Transverse colon (tissue), 4 donors: ENCODE data around the gene ADK.

Experiments
- EP300 ChIP-seq: sonication (generic); formaldehyde crosslinking; IDR thresholded peaks from one replicate; pipeline ENCODE4 v1.6.1; 2017; ENCODE audit warnings: antibody characterized with exemption, low read depth
- POLR2A ChIP-seq: fragments of 450-650 bp; IDR thresholded peaks from one replicate; pipeline ENCODE4 v1.6.1; 2016; ENCODE audit warnings: antibody characterized with exemption, mild to moderate bottlenecking, moderate library complexity
- POLR2AphosphoS5 ChIP-seq, 3 donors: sonication (generic); formaldehyde crosslinking; IDR thresholded peaks; one replicate each; pipeline ENCODE4 v1.6.1; 2016; ENCODE audit warnings: antibody characterized with exemption in 3 of 3
- TF ChIP-seq, protein P1 (sequence below), 5 experiments: fragments of 200-600 bp in 3 of 5; fragments of 450-650 bp in 2 of 5; sonication (generic) in 3 of 5; IDR thresholded peaks; 1 replicate in 2 of 5; 2 replicates in 3 of 5; pipeline ENCODE4 v1.5.1; 2016 to 2017; ENCODE audit warnings: antibody characterized with exemption in 5 of 5, inconsistent platforms in 3 of 5, mild to moderate bottlenecking in 2 of 5, moderate library complexity in 1 of 5

DNA sequence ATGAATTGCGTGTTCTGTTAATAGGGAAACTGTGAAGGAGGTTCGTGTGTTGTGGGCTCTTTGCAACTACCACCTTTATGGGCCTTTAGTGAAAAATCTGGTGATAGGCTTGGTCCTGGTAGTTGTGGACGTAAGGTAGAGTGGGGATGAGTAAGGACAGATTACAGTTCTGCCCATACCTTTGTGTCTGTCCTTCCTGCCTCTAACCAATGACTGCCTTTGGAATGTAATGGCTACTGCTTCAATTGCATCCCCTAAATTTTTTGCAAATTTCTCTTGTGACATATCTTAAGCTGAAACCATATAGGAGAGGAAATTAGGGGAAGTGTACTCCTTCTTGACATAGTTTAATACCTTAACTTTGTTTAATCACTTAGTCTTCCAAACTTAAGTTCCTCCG is 82.3 kb downstream of the ADK start:
- TF ChIP-seq, protein P1, sequence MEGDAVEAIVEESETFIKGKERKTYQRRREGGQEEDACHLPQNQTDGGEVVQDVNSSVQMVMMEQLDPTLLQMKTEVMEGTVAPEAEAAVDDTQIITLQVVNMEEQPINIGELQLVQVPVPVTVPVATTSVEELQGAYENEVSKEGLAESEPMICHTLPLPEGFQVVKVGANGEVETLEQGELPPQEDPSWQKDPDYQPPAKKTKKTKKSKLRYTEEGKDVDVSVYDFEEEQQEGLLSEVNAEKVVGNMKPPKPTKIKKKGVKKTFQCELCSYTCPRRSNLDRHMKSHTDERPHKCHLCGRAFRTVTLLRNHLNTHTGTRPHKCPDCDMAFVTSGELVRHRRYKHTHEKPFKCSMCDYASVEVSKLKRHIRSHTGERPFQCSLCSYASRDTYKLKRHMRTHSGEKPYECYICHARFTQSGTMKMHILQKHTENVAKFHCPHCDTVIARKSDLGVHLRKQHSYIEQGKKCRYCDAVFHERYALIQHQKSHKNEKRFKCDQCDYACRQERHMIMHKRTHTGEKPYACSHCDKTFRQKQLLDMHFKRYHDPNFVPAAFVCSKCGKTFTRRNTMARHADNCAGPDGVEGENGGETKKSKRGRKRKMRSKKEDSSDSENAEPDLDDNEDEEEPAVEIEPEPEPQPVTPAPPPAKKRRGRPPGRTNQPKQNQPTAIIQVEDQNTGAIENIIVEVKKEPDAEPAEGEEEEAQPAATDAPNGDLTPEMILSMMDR (IDR thresholded peaks at IDR 0.05) = no peak
- TF ChIP-seq POLR2AphosphoS5 (IDR thresholded peaks at IDR 0.05) (no peak), POLR2A (no peak), EP300 (no peak)
